GM19025 (cell line): ENCODE data around the gene FCRLB.
"Not testable (repeated sequence)": the region's sequence is repeated elsewhere in the genome, so short reads cannot be mapped to it uniquely, and the experiment has no call there.

Experiments used
- ATAC-seq: cut with Tn5 transposase; IDR thresholded peaks from one replicate; pipeline ENCODE4 v1.9.1; 2021; ENCODE audit warnings: mild to moderate bottlenecking, low read depth, moderate library complexity; ENCODE audit not compliant: unreplicated experiment

FCRLB gene

GRCh38 chr1:161718559-161719324, 2.6 kb upstream of the FCRLB start:
- ATAC-seq: peak; percentile 55

GRCh38 chr1:161719325-161719611, 2.1 kb upstream of the FCRLB start:
- peak; percentile 42 for ATAC-seq

DNA sequence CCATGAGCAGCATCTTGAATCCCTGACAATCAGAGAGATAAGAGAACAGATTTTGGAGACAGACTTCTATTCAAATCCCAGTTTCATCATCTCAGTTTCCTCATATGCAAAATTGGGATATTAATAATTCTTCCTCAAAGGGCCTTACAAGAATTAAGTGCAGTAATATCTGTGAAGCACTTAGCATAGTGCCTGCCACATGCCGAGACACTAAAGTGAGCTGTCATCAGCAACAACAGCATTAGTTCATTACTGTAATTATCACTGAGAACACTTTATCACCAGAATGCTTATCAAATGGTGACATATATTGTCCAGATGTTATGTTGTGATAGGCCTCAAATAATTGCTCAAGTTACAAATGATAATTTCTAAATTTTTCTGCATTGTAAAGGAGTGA, 922 bp upstream of the FCRLB start:
- no peak for ATAC-seq

- ATAC-seq: no peak
These were observed 497 bp downstream of the FCRLB start for GRCh38 chr1:161721738-161722343.

DNA sequence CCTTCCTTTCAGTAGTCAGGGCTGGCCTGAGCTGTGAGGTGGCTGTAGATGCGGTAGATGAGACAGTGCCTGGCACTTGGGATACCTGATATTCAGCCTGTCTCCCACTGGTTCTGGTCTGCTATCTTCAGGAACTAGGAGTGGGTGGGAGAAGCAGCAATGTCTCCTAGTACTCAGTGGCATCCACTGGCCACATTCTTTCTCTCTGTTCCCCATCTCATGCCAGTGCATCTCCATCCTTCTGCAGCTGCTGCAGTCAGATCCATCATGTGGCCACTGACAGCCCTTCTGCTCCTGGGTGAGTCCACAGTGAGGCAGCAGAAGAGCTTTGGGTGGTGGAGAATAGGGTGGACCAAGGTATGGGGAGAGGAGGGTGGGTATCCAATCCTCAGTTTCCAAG, 1.1 kb downstream of the FCRLB start:
- no peak for ATAC-seq

DNA sequence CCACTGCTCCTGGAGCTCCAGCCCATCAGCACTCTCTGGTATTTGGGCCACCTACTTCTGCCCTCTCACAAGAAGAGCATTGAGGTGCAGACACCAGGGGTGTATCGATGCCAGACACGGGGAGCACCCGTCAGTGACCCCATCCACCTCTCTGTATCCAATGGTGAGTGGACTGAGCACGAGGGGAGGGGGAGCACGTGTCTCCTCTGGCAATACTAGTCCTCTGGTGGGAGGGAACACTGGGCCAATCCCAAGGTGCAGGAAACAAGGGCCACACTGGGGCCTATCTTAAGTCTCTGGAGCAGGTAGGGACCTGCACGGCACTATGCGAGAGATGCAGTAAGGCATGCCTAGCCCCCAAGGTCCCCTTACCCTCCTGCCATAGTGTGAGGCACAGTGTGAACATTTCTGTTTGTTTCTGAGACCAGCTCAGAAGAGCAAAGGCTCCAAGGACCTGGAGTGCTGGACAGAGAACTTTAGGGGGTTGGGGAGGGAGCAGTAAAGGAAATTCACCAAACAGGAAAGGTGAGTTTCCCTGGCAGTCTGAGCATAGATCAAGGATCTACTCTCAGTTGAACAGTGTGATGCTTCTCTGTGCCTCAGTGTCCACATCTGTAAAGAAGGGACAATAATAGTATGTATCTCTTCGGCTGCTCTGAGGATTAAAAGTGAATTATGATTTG, 2.3 kb downstream of the FCRLB start:
- no peak for ATAC-seq

DNA sequence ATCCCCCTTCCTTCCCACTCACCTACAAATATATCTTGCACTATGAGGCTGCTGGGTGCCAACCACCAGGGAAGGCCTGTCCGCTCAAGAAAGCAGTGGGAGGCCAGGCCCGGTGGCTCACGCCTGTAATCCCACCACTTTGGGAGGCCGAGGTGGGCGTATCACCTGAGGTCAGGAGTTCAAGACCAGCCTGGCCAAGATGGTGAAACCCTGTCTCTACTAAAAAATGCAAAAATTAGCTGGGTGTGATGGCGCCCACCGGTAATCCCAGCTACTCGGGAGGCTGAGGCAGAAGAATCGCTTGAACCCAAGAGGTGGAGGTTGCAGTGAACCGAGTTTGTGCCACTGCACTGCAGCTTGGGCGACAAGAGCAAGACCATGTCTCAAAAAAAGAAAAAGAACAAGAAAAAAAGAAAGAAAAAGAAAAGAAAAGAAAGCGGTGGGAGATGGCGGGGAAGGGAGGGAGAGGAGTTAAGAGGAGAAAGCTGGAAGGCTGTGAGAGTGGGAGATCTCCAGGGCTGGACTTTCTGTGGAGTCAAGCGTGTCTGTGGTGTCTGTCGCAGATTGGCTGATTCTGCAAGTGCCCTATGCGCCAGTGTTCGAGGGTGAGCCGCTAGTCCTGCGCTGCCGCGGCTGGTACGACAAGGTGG, 4.0 kb downstream of the FCRLB start:
- ATAC-seq: not testable (repeated sequence)

DNA sequence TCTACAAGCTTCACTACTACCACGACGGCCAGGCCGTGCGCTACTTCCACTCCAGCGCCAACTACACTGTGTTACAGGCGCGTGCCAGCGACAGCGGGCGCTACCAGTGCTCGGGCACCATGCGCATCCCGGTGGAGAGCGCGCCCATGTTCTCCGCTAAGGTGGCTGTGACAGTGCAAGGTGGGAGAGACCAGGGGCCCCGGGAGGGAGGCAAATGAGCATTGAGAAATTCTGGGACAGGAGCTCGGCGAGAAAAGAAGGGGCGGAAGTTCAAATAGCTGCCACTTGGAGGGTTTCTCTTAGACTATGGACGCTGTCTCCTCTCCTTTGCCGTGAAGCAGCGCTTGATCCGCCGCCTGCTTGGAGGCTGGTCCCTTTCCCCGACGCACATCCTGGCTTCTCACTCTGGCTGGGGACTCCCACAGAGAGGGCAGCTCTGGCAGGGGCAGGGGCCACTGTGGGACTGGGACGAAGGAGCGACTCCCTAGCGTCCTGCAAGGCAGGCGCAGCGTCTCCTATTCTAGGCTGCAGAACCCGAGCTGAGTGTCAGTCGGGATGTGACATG, 4.6 kb downstream of the FCRLB start:
- ATAC-seq: peak; percentile 21

DNA sequence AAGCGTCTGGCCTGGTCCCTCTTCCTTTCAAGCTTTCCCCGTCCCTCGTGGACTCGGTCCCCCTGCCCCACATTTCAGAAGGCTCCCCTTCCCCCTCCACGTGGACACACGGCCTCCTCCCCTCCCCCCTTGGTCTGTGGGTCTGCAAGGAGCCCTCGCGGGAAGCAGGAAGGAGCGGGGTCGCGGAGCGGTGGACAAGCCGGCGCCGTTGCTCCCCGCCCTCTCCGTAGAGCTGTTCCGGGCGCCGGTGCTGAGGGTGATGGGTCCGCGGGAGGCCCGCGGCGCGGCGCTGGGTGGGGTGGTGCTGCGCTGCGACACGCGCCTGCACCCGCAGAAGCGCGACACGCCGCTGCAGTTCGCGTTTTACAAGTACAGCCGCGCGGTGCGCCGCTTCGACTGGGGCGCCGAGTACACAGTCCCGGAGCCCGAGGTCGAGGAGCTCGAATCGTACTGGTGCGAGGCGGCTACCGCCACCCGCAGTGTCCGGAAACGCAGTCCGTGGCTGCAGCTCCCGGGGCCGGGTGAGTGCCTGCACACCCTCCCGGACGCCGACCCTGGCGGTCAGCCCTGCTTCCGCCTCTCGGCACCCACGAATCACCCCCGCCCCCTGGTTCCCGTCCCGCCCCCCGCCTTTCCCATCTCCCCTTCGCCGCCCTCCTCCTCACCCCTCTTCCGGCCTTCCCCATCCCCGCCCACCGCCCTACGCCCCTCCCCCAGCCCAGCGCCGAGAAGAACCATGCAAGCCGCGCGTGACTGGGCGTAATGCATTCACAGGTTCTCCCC, 5.3 kb downstream of the FCRLB start:
- ATAC-seq: peak; percentile 50

DNA sequence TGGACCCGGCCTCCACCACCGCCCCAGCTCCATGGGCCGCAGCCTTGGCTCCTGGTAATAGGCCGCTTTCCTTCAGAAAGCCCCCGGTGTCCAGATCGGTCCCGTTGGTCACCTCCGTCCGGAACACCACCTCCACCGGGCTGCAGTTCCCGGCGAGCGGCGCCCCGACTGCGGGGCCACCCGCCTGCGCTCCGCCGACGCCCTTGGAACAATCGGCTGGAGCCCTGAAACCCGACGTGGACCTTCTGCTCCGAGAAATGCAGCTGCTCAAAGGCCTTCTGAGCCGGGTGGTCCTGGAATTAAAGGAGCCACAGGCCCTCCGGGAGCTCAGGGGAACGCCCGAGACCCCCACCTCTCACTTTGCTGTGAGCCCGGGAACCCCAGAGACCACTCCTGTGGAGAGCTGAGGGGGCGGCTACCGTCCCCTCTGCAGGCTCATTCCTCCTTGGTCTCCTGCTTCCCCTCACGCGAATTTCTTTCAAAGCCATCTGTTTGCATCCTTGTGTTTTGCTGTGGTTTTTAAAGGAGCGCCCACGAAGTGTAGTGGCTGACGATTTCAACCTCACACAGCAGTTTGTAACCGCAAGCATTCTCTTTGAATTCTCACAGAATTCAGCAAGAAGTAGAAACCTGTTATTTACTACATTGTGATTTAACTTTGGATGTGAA, 6.0 kb downstream of the FCRLB start:
- peak; percentile 10 for ATAC-seq

DNA sequence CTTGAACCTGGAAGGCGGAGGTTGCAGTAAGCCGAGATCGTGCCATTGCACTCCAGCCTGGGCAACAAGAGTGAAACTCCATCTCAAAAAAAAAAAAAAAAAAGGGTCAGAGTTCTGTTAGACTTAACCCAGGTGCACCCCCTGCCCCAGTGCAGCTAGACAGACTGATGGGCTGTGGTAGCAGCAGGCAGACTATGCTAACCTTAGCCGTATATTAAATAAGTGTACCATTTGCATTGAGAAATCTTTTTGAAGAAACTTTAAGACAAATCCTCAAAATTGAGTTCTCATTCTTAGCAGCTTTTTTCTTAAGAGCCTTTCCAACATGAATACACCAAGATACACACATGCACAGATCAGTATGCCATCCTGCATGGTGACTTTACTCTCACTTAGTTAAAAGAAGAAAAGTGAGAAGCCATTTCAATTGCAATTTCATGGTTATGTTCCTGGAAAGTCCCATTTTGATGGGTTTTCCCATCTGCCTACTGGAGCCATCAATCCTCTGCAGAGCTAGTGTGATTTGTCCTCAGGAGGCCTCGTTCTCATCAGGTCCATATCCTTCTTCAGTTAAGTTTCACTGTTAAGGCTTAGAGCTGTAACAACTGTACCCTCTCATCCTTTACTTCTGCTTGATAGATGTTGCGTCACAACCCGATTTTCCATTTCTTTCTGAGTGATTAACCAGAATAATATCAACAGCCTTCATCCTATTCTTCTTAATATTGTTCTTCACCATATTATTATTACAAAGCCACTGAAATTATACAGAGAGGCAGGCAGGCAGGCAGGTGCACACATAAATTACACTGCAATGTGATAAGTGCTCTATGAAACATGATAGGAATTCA, 7.3 kb downstream of the FCRLB start:
- ATAC-seq: no peak

GRCh38 chr1:161730050-161730564, 8.8 kb downstream of the FCRLB start:
- no peak for ATAC-seq

DNA sequence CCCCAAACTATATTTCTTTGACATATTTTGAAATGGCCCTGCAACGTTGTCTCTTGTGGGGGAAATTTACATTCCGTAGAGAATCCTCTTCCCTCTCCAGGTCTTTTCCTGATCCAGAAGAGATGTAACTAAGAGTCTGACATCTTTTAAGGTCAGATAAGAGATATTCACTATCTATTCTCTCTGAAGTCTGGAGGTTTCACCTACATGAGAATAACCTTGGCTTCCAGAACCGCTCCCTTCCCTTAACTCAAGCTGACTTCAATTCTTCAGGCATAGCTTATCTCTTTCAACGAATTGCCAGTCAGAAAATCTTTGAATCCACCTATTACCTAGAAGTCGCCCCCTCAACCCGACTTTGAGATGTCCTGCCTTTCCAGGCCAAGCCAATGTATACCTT, 9.9 kb downstream of the FCRLB start:
- ATAC-seq: no peak

DNA sequence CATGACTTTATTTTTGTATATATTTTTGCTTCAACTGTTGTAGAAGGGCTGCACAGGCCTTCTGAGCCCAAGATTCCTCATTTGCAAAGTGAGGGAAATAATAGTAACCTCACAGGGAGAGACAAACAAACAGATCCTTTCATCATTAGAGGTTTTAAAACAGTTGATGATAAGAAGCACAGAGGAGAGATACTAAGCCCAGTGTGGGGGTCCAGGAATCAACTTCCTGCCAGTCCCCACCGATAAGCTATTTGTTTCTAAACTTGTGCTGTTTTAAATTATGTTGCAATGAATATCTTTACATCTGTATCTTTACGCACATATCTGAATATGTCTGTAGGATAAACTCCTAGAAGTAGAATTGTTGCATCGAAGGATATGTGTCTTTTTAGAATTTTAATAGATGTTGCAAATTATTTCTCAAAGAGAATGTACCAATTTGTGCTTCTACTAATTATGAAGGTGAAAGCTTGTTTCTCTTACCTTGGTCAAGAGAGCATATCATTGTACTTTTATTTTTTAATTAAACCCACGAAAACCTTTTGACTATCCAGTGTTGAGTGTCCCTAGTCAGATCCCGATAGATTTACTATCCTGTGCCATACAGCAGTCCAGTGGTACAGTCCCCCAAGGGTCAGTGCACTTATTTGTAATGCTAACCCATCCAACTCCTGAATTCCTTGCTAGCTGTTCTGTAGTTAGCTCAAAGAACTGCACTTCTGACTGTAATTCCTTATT, 10.8 kb downstream of the FCRLB start:
- ATAC-seq: no peak

DNA sequence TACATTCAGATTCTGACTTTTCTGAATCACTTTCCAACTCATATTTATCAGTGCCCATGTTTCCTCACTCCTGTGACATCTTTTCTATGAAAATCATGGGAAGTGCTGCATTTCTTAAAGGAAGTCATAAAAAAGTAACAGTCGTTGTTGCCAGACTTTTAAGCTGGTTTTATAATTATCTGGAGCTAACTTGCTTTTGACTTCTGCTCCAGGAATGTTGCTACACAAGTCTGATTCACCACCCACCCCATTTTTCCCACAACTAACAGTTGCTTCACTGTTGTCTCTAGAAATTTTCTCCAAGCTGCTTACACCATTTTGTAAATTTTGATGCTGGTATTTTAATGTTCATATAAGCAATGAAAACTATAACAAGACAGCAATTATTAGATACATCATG, 12.2 kb downstream of the FCRLB start:
- no peak for ATAC-seq

- ATAC-seq: no peak
These were observed 14.5 kb downstream of the FCRLB start for GRCh38 chr1:161735837-161736236.

DNA sequence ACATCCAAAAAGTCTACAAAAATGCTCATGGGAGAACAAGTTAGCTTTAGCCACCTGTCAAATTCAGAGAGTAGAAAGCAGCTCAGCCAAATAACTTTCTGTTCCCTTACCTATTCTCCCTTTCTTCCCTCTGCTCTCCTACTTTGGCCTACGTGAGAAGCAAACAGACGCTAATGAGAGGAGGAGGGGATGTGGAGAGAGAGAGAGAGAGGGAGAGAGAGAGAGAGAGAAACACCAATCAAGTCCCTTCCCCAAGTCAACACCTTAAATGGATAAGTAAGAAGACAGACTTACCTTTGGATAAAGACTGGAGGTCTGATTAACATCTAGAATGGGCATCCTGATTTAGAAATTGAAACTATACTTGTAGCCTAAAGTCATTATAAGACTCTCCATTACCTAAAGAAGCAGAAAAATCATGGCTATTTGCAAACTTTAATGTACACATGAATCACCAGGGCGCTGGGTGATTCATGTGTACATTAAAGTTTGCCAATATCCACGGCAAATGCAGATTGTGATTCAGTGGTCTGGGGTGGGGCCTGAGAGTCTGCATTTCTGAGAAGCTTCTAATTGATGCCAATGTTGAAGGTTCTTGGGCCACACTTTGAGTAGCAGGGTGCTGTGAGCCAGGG, 15.1 kb downstream of the FCRLB start:
- no peak for ATAC-seq

DNA sequence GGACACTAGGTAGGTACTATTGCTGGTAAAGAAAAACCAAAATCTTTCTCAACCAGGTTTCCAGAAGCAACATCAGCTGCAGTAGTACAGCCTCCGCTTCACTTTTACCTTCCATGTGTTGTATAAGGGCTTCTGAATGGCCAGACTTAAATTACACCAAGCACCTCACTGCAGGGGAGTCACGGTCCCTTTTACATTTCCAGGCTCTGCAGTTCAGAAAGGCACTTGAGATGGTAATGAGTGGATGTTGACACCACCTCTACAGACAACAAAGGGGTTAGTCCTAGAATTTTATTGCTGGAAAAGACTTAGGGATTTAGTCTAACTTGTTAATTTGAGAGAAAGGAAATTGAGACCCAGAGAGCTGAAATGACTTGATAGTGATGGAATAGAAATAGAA, 16.3 kb downstream of the FCRLB start:
- no peak for ATAC-seq
